ENCODE results near the gene DCC. TPM values are rescaled to one million over a fixed set of nuclear protein-coding genes. Genes with fewer than 3 reads are reported as not detected.

The DCC gene
- total RNA-seq, 1 experiment from 2014 or later: 1.7 TPM

- H3K9me3 ChIP-seq (replicated peaks): no peaks in the 10 kb centered on the region
Measured at GRCh38 chr18:53281406-53281805, 941.4 kb downstream of the DCC start.

GRCh38 chr18:53283708-53284107 is 943.7 kb downstream of the DCC start:
- Histone ChIP-seq H3K27me3 (no peaks in the 10 kb centered on the region), H3K4me3 (no peak overlapping the region), H3K4me1 (no peaks in the 10 kb centered on the region), H3K9me3 (replicated peaks) (no peaks in the 10 kb centered on the region), H3K36me3 (no peaks in the 10 kb centered on the region), H3K27ac (no peak overlapping the region)
- DNase-seq: no peak

More at GRCh38 chr18:53281406-53281805, 941.4 kb downstream of the DCC start:
- no peaks in the 10 kb centered on the region for H3K36me3 ChIP-seq
- H3K27me3 ChIP-seq: no peaks in the 10 kb centered on the region
- H3K27ac ChIP-seq: no peak overlapping the region
- no peaks in the 10 kb centered on the region for H3K4me1 ChIP-seq
- no peak for DNase-seq
- no peak overlapping the region for H3K4me3 ChIP-seq

GRCh38 chr18:53305461-53305860 is 965.5 kb downstream of the DCC start:
- H3K36me3 ChIP-seq: no peaks in the 10 kb centered on the region

GRCh38 chr18:53319628-53320027 is 979.6 kb downstream of the DCC start:
- Histone ChIP-seq H3K27ac (no peak overlapping the region), H3K36me3 (no peaks in the 10 kb centered on the region), H3K4me3 (no peak overlapping the region), H3K9me3 (replicated peaks) (no peaks in the 10 kb centered on the region), H3K27me3 (no peaks in the 10 kb centered on the region), H3K4me1 (no peaks in the 10 kb centered on the region)
- DNase-seq: no peak

More at GRCh38 chr18:53305461-53305860, 965.5 kb downstream of the DCC start:
- DNase-seq: no peak
- Histone ChIP-seq H3K27me3 (no peaks in the 10 kb centered on the region), H3K4me3 (no peak overlapping the region), H3K9me3 (replicated peaks) (no peaks in the 10 kb centered on the region), H3K4me1 (no peaks in the 10 kb centered on the region), H3K27ac (no peak overlapping the region)

- no peaks in the 10 kb centered on the region for H3K9me3 ChIP-seq (replicated peaks)
- H3K4me3 ChIP-seq: no peak overlapping the region
- H3K36me3 ChIP-seq: no peaks in the 10 kb centered on the region
- H3K27ac ChIP-seq: no peak overlapping the region
- no peak for DNase-seq
- no peaks in the 10 kb centered on the region for H3K4me1 ChIP-seq
- H3K27me3 ChIP-seq: no peaks in the 10 kb centered on the region
Measured at GRCh38 chr18:53322163-53322562, 982.2 kb downstream of the DCC start.

- no peak for DNase-seq
- Histone ChIP-seq H3K4me3 (no peak overlapping the region), H3K27ac (no peak overlapping the region), H3K27me3 (no peaks in the 10 kb centered on the region), H3K36me3 (no peaks in the 10 kb centered on the region), H3K9me3 (replicated peaks) (no peaks in the 10 kb centered on the region), H3K4me1 (no peaks in the 10 kb centered on the region)
Measured at GRCh38 chr18:53324353-53324752, 984.4 kb downstream of the DCC start.

GRCh38 chr18:53360501-53361443 is 1020.8 kb downstream of the DCC start:
- Histone ChIP-seq H3K4me3 (no peak overlapping the region), H3K27ac (no peak overlapping the region), H3K9me3 (replicated peaks) (no peaks in the 10 kb centered on the region), H3K36me3 (no peaks in the 10 kb centered on the region), H3K4me1 (no peaks in the 10 kb centered on the region), H3K27me3 (no peaks in the 10 kb centered on the region)
- no peak for DNase-seq

- Histone ChIP-seq H3K9me3 (replicated peaks) (no peaks in the 10 kb centered on the region), H3K4me1 (no peaks in the 10 kb centered on the region), H3K27me3 (no peaks in the 10 kb centered on the region), H3K36me3 (no peaks in the 10 kb centered on the region), H3K27ac (no peak overlapping the region), H3K4me3 (no peak overlapping the region)
- no peak for DNase-seq
Measured at GRCh38 chr18:53375621-53376020, 1035.6 kb downstream of the DCC start.

- Histone ChIP-seq H3K27ac (no peak overlapping the region), H3K36me3 (no peaks in the 10 kb centered on the region), H3K27me3 (no peaks in the 10 kb centered on the region), H3K4me3 (no peak overlapping the region), H3K9me3 (replicated peaks) (no peaks in the 10 kb centered on the region), H3K4me1 (no peaks in the 10 kb centered on the region)
- peak in 1 of 2 experiments; percentile 28 for DNase-seq
Measured at GRCh38 chr18:53380063-53380639, 1040.2 kb downstream of the DCC start.

GRCh38 chr18:53382870-53383269 is 1042.9 kb downstream of the DCC start:
- H3K27ac ChIP-seq: no peak overlapping the region
- no peaks in the 10 kb centered on the region for H3K27me3 ChIP-seq
- H3K4me1 ChIP-seq: no peaks in the 10 kb centered on the region
- H3K9me3 ChIP-seq (replicated peaks): no peaks in the 10 kb centered on the region
- H3K36me3 ChIP-seq: no peaks in the 10 kb centered on the region
- H3K4me3 ChIP-seq: no peak overlapping the region
- no peak for DNase-seq

- no peak overlapping the region for H3K4me3 ChIP-seq
- H3K9me3 ChIP-seq (replicated peaks): no peaks in the 10 kb centered on the region
- H3K4me1 ChIP-seq: no peaks in the 10 kb centered on the region
- H3K27ac ChIP-seq: no peak overlapping the region
- DNase-seq: no peak
- H3K27me3 ChIP-seq: no peaks in the 10 kb centered on the region
- H3K36me3 ChIP-seq: no peaks in the 10 kb centered on the region
Measured at GRCh38 chr18:53385889-53386288, 1045.9 kb downstream of the DCC start.

- no peaks in the 10 kb centered on the region for H3K9me3 ChIP-seq (replicated peaks)
- DNase-seq: no peak
- H3K27me3 ChIP-seq: no peaks in the 10 kb centered on the region
- H3K36me3 ChIP-seq: no peaks in the 10 kb centered on the region
- no peak overlapping the region for H3K27ac ChIP-seq
- H3K4me1 ChIP-seq: no peaks in the 10 kb centered on the region
- H3K4me3 ChIP-seq: no peak overlapping the region
Measured at GRCh38 chr18:53387581-53387980, 1047.6 kb downstream of the DCC start.

- H3K4me1 ChIP-seq: no peaks in the 10 kb centered on the region
- H3K27me3 ChIP-seq: no peaks in the 10 kb centered on the region
- no peaks in the 10 kb centered on the region for H3K36me3 ChIP-seq
- no peak for DNase-seq
- no peaks in the 10 kb centered on the region for H3K9me3 ChIP-seq (replicated peaks)
- no peak overlapping the region for H3K4me3 ChIP-seq
- H3K27ac ChIP-seq: no peak overlapping the region
Measured at GRCh38 chr18:53402670-53403069, 1062.7 kb downstream of the DCC start.

GRCh38 chr18:53408271-53408670 is 1068.3 kb downstream of the DCC start:
- Histone ChIP-seq H3K4me1 (no peaks in the 10 kb centered on the region), H3K4me3 (no peak overlapping the region), H3K36me3 (no peaks in the 10 kb centered on the region), H3K27ac (no peak overlapping the region), H3K9me3 (replicated peaks) (no peaks in the 10 kb centered on the region), H3K27me3 (no peaks in the 10 kb centered on the region)
- no peak for DNase-seq

- Histone ChIP-seq H3K4me1 (no peaks in the 10 kb centered on the region), H3K27me3 (no peaks in the 10 kb centered on the region), H3K9me3 (replicated peaks) (no peaks in the 10 kb centered on the region), H3K36me3 (no peaks in the 10 kb centered on the region), H3K27ac (no peak overlapping the region), H3K4me3 (no peak overlapping the region)
- DNase-seq: no peak
Measured at GRCh38 chr18:53411511-53411910, 1071.5 kb downstream of the DCC start.

Data from SJCRH30 (cell line).